ENCODE data around the gene TBC1D2B.
A peak's percentile ranks its signal among the peaks of the same experiment; 100 is the strongest.

The TBC1D2B gene

GRCh38 chr15:78105476-78106241 lies 28.1 kb upstream of the TBC1D2B start:
- H3K27me3 ChIP-seq (replicated peaks; ENCODE audit: control insufficient read depth, insufficient read depth, low read length) = no peaks in the 10 kb centered on the region
- no peak for TF ChIP-seq CTCF (IDR thresholded peaks at IDR 0.05; ENCODE audit: insufficient read depth, low read length, poor library complexity, severe bottlenecking)
- no peak for DNase-seq (ENCODE audit: extremely low read depth, insufficient read length)
- H3K4me3 ChIP-seq (replicated peaks; ENCODE audit: low read depth, low read length) = no peak overlapping the region
- no peaks in the 10 kb centered on the region for H3K36me3 ChIP-seq (ENCODE audit: control insufficient read depth, insufficient read depth, low read length)

GRCh38 chr15:78104566-78105475 lies 27.3 kb upstream of the TBC1D2B start:
- H3K27me3 ChIP-seq (replicated peaks; ENCODE audit: control insufficient read depth, insufficient read depth, low read length) = no peaks in the 10 kb centered on the region
- DNase-seq (ENCODE audit: extremely low read depth, insufficient read length) = no peak
- TF ChIP-seq CTCF (IDR thresholded peaks at IDR 0.05; ENCODE audit: insufficient read depth, low read length, poor library complexity, severe bottlenecking) = no peak

GRCh38 chr15:78104119-78104479 lies 26.6 kb upstream of the TBC1D2B start:
- TF ChIP-seq CTCF (IDR thresholded peaks at IDR 0.05; ENCODE audit: insufficient read depth, low read length, poor library complexity, severe bottlenecking) = no peak
- DNase-seq (ENCODE audit: extremely low read depth, insufficient read length) = no peak
- no peaks in the 10 kb centered on the region for H3K27me3 ChIP-seq (replicated peaks; ENCODE audit: control insufficient read depth, insufficient read depth, low read length)
- no peak overlapping the region for H3K4me3 ChIP-seq (replicated peaks; ENCODE audit: low read depth, low read length)
- no peaks in the 10 kb centered on the region for H3K36me3 ChIP-seq (ENCODE audit: control insufficient read depth, insufficient read depth, low read length)

More at GRCh38 chr15:78104566-78105475, 27.3 kb upstream of the TBC1D2B start:
- Histone ChIP-seq H3K36me3 (ENCODE audit: control insufficient read depth, insufficient read depth, low read length) (no peaks in the 10 kb centered on the region), H3K4me3 (replicated peaks; ENCODE audit: low read depth, low read length) (no peak overlapping the region)

GRCh38 chr15:78103406-78104118 lies 26.1 kb upstream of the TBC1D2B start:
- Histone ChIP-seq H3K36me3 (ENCODE audit: control insufficient read depth, insufficient read depth, low read length) (no peaks in the 10 kb centered on the region), H3K27me3 (replicated peaks; ENCODE audit: control insufficient read depth, insufficient read depth, low read length) (no peaks in the 10 kb centered on the region), H3K4me3 (replicated peaks; ENCODE audit: low read depth, low read length) (no peak overlapping the region)
- peak; percentile 60 for DNase-seq (ENCODE audit: extremely low read depth, insufficient read length)
- no peak for TF ChIP-seq CTCF (IDR thresholded peaks at IDR 0.05; ENCODE audit: insufficient read depth, low read length, poor library complexity, severe bottlenecking)

GRCh38 chr15:78102741-78103140 lies 25.2 kb upstream of the TBC1D2B start:
- TF ChIP-seq CTCF (IDR thresholded peaks at IDR 0.05; ENCODE audit: insufficient read depth, low read length, poor library complexity, severe bottlenecking) = no peak
- Histone ChIP-seq H3K36me3 (ENCODE audit: control insufficient read depth, insufficient read depth, low read length) (no peaks in the 10 kb centered on the region), H3K4me3 (replicated peaks; ENCODE audit: low read depth, low read length) (no peak overlapping the region), H3K27me3 (replicated peaks; ENCODE audit: control insufficient read depth, insufficient read depth, low read length) (no peaks in the 10 kb centered on the region)
- DNase-seq (ENCODE audit: extremely low read depth, insufficient read length) = no peak
